Kidney epithelial cell (primary cell): ENCODE measurements around the gene UGT1A4. TPM values are rescaled to one million over a fixed set of nuclear protein-coding genes. Genes with fewer than 3 reads are reported as not detected.

Experiments
- DNase-seq: peaks from one replicate; pipeline ENCODE4 v3.0.0-alpha.2; 2010; ENCODE audit warnings: low read depth
- H3K27me3 ChIP-seq: 2 replicates; pipeline ENCODE4 v1.6.0; 2011; ENCODE audit warnings: low read length; ENCODE audit not compliant: control insufficient read depth, insufficient read depth
- H3K36me3 ChIP-seq: 2 replicates; pipeline ENCODE4 v1.5.1; 2011; ENCODE audit warnings: low read length; ENCODE audit not compliant: control insufficient read depth, insufficient read depth
- H3K4me3 ChIP-seq: 2 replicates; pipeline ENCODE4 v1.5.1; 2011; ENCODE audit warnings: low read depth, mild to moderate bottlenecking, control low read depth, low read length
- CTCF ChIP-seq: IDR thresholded peaks from 2 replicates; pipeline ENCODE4 v1.5.1; 2011; ENCODE audit warnings: mild to moderate bottlenecking, moderate library complexity, low read length, control low read depth, inconsistent platforms; ENCODE audit not compliant: insufficient read depth, poor library complexity, severe bottlenecking
- total RNA-seq: library from RNA; depleted of rRNA; stranded (reverse); fragments of >200 nt; gene quantifications from 2 replicates; pipeline ENCODE4 v1.2.3, GENCODE V29; 2015

The UGT1A4 gene
- total RNA-seq, 1 donor from 2014 or later, result not detected

GRCh38 chr2:233758141-233758540, 39.6 kb downstream of the UGT1A4 start:
- Histone ChIP-seq H3K36me3 (no peaks in the 10 kb centered on the region), H3K27me3 (no peaks in the 10 kb centered on the region), H3K4me3 (no peak overlapping the region)
- TF ChIP-seq CTCF, result no peak
- DNase-seq, result no peak

- no peaks in the 10 kb centered on the region for H3K27me3 ChIP-seq
- no peak overlapping the region for H3K4me3 ChIP-seq
- no peaks in the 10 kb centered on the region for H3K36me3 ChIP-seq
- no peak for TF ChIP-seq CTCF
- DNase-seq, result no peak
Observed at GRCh38 chr2:233758849-233759248, 40.3 kb downstream of the UGT1A4 start.

GRCh38 chr2:233760043-233760442, 41.5 kb downstream of the UGT1A4 start, which contains the start of gene UGT1A1:
UGT1A1 (plus strand) TSS chr2:233760270; CDS start chr2:233760288, 18 bp downstream.
- TF ChIP-seq CTCF, result no peak

GRCh38 chr2:233761040-233761769, 42.7 kb downstream of the UGT1A4 start:
- no peak for DNase-seq
- no peak for TF ChIP-seq CTCF

More at GRCh38 chr2:233760043-233760442, 41.5 kb downstream of the UGT1A4 start, which contains the start of gene UGT1A1:
- H3K36me3 ChIP-seq, result no peaks in the 10 kb centered on the region
- H3K4me3 ChIP-seq, result no peak within 1 kb of the TSS
- H3K27me3 ChIP-seq, result no peaks in the 10 kb centered on the region
- no peak for DNase-seq

GRCh38 chr2:233764264-233764663, 45.7 kb downstream of the UGT1A4 start:
- Histone ChIP-seq H3K36me3 (no peaks in the 10 kb centered on the region), H3K27me3 (no peaks in the 10 kb centered on the region), H3K4me3 (no peak overlapping the region)
- peak; percentile 16 for DNase-seq
- no peak for TF ChIP-seq CTCF

More at GRCh38 chr2:233761040-233761769, 42.7 kb downstream of the UGT1A4 start:
- no peak overlapping the region for H3K4me3 ChIP-seq
- no peaks in the 10 kb centered on the region for H3K27me3 ChIP-seq
- no peaks in the 10 kb centered on the region for H3K36me3 ChIP-seq

GRCh38 chr2:233764761-233765160, 46.2 kb downstream of the UGT1A4 start:
- no peak overlapping the region for H3K4me3 ChIP-seq
- no peaks in the 10 kb centered on the region for H3K36me3 ChIP-seq
- no peaks in the 10 kb centered on the region for H3K27me3 ChIP-seq
- TF ChIP-seq CTCF, result no peak
- DNase-seq, result no peak
